HG03175 (cell line): Measurements from ENCODE around the gene CTAGE9.

Experiments used
- ATAC-seq: cut with Tn5 transposase; IDR thresholded peaks from one replicate; pipeline ENCODE4 v1.9.1; 2021; ENCODE audit warnings: mild to moderate bottlenecking, moderate library complexity; ENCODE audit not compliant: unreplicated experiment

CTAGE9 gene

GRCh38 chr6:131678442-131678841 lies 32.4 kb downstream of the CTAGE9 start:
- no peak for ATAC-seq

GRCh38 chr6:131673184-131673583 lies 37.6 kb downstream of the CTAGE9 start:
- ATAC-seq: no peak

- ATAC-seq: no peak
Observed at GRCh38 chr6:131669891-131670290, 40.9 kb downstream of the CTAGE9 start.

- no peak for ATAC-seq
Observed at GRCh38 chr6:131663578-131664165, 47.1 kb downstream of the CTAGE9 start.

GRCh38 chr6:131660195-131660594 lies 50.6 kb downstream of the CTAGE9 start:
- ATAC-seq: no peak
